OCI-LY3 (cell line): Measurements from ENCODE around the gene NUDT6.

Experiments
- EZH2phosphoT487 ChIP-seq: fragments of 200-600 bp; shearing (Covaris generic); IDR thresholded peaks from 2 replicates; pipeline ENCODE4 v1.6.1; 2018; ENCODE audit warnings: antibody characterized with exemption, mixed run types, low read depth
- TF ChIP-seq, protein P1 (sequence below): fragments of 200-600, 300-600 bp; sonication (generic); IDR thresholded peaks from 2 replicates; pipeline ENCODE4 v1.5.1; 2014; ENCODE audit warnings: antibody characterized with exemption, low read length, low read depth

DNA sequence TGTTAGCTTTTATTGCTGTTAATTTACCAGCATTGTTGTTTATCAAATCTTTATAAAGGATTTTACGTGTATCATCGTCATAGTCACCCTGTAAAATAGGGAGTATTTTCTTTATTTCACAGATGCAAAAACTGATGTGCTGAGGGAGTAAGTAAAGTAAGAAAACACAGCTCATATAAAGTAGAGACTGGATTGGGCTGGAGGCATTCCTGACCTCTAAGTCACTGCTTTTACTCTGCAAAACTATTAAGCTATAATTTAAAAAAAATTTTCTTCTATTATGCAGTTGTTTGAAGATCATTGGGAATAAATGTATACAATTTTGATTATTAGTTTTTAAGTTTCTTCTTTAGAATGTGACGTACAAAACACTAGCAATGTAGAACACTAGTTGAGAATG is 45.9 kb downstream of the NUDT6 start:
- TF ChIP-seq, protein P1, sequence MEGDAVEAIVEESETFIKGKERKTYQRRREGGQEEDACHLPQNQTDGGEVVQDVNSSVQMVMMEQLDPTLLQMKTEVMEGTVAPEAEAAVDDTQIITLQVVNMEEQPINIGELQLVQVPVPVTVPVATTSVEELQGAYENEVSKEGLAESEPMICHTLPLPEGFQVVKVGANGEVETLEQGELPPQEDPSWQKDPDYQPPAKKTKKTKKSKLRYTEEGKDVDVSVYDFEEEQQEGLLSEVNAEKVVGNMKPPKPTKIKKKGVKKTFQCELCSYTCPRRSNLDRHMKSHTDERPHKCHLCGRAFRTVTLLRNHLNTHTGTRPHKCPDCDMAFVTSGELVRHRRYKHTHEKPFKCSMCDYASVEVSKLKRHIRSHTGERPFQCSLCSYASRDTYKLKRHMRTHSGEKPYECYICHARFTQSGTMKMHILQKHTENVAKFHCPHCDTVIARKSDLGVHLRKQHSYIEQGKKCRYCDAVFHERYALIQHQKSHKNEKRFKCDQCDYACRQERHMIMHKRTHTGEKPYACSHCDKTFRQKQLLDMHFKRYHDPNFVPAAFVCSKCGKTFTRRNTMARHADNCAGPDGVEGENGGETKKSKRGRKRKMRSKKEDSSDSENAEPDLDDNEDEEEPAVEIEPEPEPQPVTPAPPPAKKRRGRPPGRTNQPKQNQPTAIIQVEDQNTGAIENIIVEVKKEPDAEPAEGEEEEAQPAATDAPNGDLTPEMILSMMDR = no peak
- no peak for TF ChIP-seq EZH2phosphoT487
